Endodermal cell (in vitro differentiated cells): Measurements from ENCODE around the gene PHKB. TPM values are rescaled to one million over a fixed set of nuclear protein-coding genes. Genes with fewer than 3 reads are reported as not detected.

ENCODE experiments used
- DNase-seq: peaks from one replicate; pipeline ENCODE4 v3.0.0-alpha.2; 2017
- H3K27ac ChIP-seq: 2 replicates; pipeline ENCODE4 v1.5.1; 2013; ENCODE audit warnings: mild to moderate bottlenecking, low read depth, low read length, moderate library complexity
- H3K27me3 ChIP-seq: 2 replicates; pipeline ENCODE4 v1.6.1; 2013; ENCODE audit warnings: mild to moderate bottlenecking, low read length, moderate library complexity; ENCODE audit not compliant: insufficient read depth, control insufficient read depth, poor library complexity, severe bottlenecking
- H3K36me3 ChIP-seq: 2 replicates; pipeline ENCODE4 v1.7.0; 2013; ENCODE audit warnings: mild to moderate bottlenecking, low read length, moderate library complexity; ENCODE audit not compliant: control insufficient read depth, insufficient read depth
- H3K4me1 ChIP-seq: one replicate; pipeline ENCODE4 v1.7.0; 2013; ENCODE audit warnings: low read length; ENCODE audit not compliant: control insufficient read depth, insufficient read depth
- H3K4me3 ChIP-seq: 2 replicates; pipeline ENCODE4 v1.5.1; 2013; ENCODE audit warnings: mild to moderate bottlenecking, low read length, moderate library complexity
- H3K9ac ChIP-seq: 2 replicates; pipeline ENCODE4 v1.6.1; 2013; ENCODE audit warnings: mild to moderate bottlenecking, low read length, moderate library complexity; ENCODE audit not compliant: poor library complexity, severe bottlenecking; ENCODE audit errors: extremely low read depth
- H3K9me3 ChIP-seq: 2 replicates; pipeline ENCODE4 v1.6.1; 2013; ENCODE audit warnings: mild to moderate bottlenecking, low read length, moderate library complexity; ENCODE audit not compliant: control insufficient read depth
- H3K27ac Mint-ChIP-seq: 2 replicates; pipeline ENCODE4 v1.8.0; 2020; ENCODE audit warnings: mixed read lengths
- H3K27me3 Mint-ChIP-seq: 2 replicates; pipeline ENCODE4 v1.8.0; 2021; ENCODE audit warnings: mild to moderate bottlenecking, mixed read lengths; ENCODE audit not compliant: insufficient read depth
- H3K36me3 Mint-ChIP-seq: 2 replicates; pipeline ENCODE4 v1.8.0; 2020; ENCODE audit warnings: low read depth, mixed read lengths
- H3K4me1 Mint-ChIP-seq: 2 replicates; pipeline ENCODE4 v1.8.0; 2020; ENCODE audit warnings: mixed read lengths
- H3K4me3 Mint-ChIP-seq: 2 replicates; pipeline ENCODE4 v1.8.0; 2020; ENCODE audit warnings: mild to moderate bottlenecking, moderate library complexity, mixed read lengths
- H3K9me3 Mint-ChIP-seq: 2 replicates; pipeline ENCODE4 v1.8.0; 2020; ENCODE audit warnings: mild to moderate bottlenecking, mixed read lengths
- CTCF ChIP-seq: fragments of 200-600 bp; sonication (generic); conservative IDR thresholded peaks from 2 replicates; pipeline ENCODE4 v1.5.0; 2021; ENCODE audit warnings: antibody characterized with exemption, mild to moderate bottlenecking
- WGBS, 2 experiments: methylation state at CpG; one replicate each; pipeline versions ENCODE4 v1.1.5 to v1.1.7; 2013; ENCODE audit warnings: missing lambda C conversion rate in 2 of 2, mixed read lengths in 1 of 2; ENCODE audit not compliant: insufficient coverage in 1 of 2, insufficient read length in 1 of 2; 5-methylcytosine and 5-hydroxymethylcytosine counted together
- total RNA-seq, 2 donors: library from RNA; stranded (reverse); fragmentation: NEBNext Ultra II Directional in 1 of 2; extraction: Animal tissue kit (Norgen Biotek cat#: 25700) in 1 of 2; gene quantifications; 2 replicates in 1 of 2; 3 replicates in 1 of 2; pipeline ENCODE4 v1.2.1, GENCODE V29; 2021

The PHKB gene
- total RNA-seq, 2 donors from 2014 or later: 51.0 to 71.8 TPM

- H3K9me3 ChIP-seq: no peaks in the 10 kb centered on the region
- H3K27me3 ChIP-seq: no peaks in the 10 kb centered on the region
- H3K4me1 ChIP-seq: no peaks in the 10 kb centered on the region
- H3K9ac ChIP-seq: no peak overlapping the region
- Mint-ChIP-seq H3K36me3 (peaks cover 49% of the 10 kb centered on the region), H3K4me1 (peaks cover 6% of the 10 kb centered on the region), H3K27me3 (no peaks in the 10 kb centered on the region), H3K27ac (no peak overlapping the region), H3K4me3 (no peak overlapping the region), H3K9me3 (no peaks in the 10 kb centered on the region)
- no peak for TF ChIP-seq CTCF
- H3K36me3 ChIP-seq: peaks cover 60% of the 10 kb centered on the region
- no peak overlapping the region for H3K27ac ChIP-seq
- no peak overlapping the region for H3K4me3 ChIP-seq
- WGBS, 2 experiments: 93 to 98% methylated on average over 6 to 9 of the region's 9 CpGs
- DNase-seq: no peak
Measured at GRCh38 chr16:47499700-47500264, 38.7 kb downstream of the PHKB start.

- Histone ChIP-seq H3K36me3 (peaks cover 57% of the 10 kb centered on the region), H3K9me3 (no peaks in the 10 kb centered on the region), H3K9ac (no peak overlapping the region), H3K27me3 (no peaks in the 10 kb centered on the region), H3K4me1 (peaks cover 4% of the 10 kb centered on the region), H3K4me3 (no peak overlapping the region), H3K27ac (no peak overlapping the region)
- no peak for TF ChIP-seq CTCF
- Mint-ChIP-seq H3K27me3 (no peaks in the 10 kb centered on the region), H3K4me3 (no peak overlapping the region), H3K27ac (no peak overlapping the region), H3K36me3 (peaks cover 50% of the 10 kb centered on the region), H3K4me1 (no peaks in the 10 kb centered on the region), H3K9me3 (no peaks in the 10 kb centered on the region)
- 100% methylated on average over 1 of the region's 1 CpG; no CpG with 5 or more reads in 1 of the 2 experiments for WGBS, 2 experiments
- no peak for DNase-seq
Measured at GRCh38 chr16:47503936-47504335, 42.8 kb downstream of the PHKB start.

- no peak for DNase-seq
- no peaks in the 10 kb centered on the region for H3K9me3 ChIP-seq
- H3K27ac ChIP-seq: no peak overlapping the region
- H3K4me1 ChIP-seq: peaks cover 5% of the 10 kb centered on the region
- Mint-ChIP-seq H3K4me1 (no peaks in the 10 kb centered on the region), H3K27me3 (no peaks in the 10 kb centered on the region), H3K9me3 (no peaks in the 10 kb centered on the region), H3K4me3 (no peak overlapping the region), H3K27ac (no peak overlapping the region), H3K36me3 (peaks cover 44% of the 10 kb centered on the region)
- no peak overlapping the region for H3K4me3 ChIP-seq
- TF ChIP-seq CTCF: no peak
- H3K36me3 ChIP-seq: peaks cover 51% of the 10 kb centered on the region
- H3K27me3 ChIP-seq: no peaks in the 10 kb centered on the region
- H3K9ac ChIP-seq: no peak overlapping the region
- 93 to 98% methylated on average over 3 to 7 of the region's 7 CpGs for WGBS, 2 experiments
Measured at GRCh38 chr16:47504599-47504998, 43.5 kb downstream of the PHKB start.
